GM12878 (cell line): ENCODE measurements around the gene NPDC1.

Experiments
- HDAC6 ChIP-seq: fragments of 200-600 bp; sonication (generic); IDR thresholded peaks from one replicate; pipeline ENCODE4 v1.8.0; 2017; ENCODE audit warnings: antibody characterized with exemption; ENCODE audit not compliant: unreplicated experiment
- TCF7 ChIP-seq: IDR thresholded peaks from 2 replicates; pipeline ENCODE4 v1.6.1; 2014; ENCODE audit warnings: antibody characterized with exemption, borderline replicate concordance
- YY1 ChIP-seq: IDR thresholded peaks from 2 replicates; pipeline ENCODE4 v1.6.1; 2011; ENCODE audit warnings: low read depth, mild to moderate bottlenecking, low read length
- TF ChIP-seq, protein P1 (sequence below): IDR thresholded peaks from 2 replicates; pipeline ENCODE4 v1.6.1; 2011; ENCODE audit warnings: low read depth, mild to moderate bottlenecking, low read length, moderate library complexity, borderline replicate concordance; ENCODE audit errors: extremely low read depth
- TF ChIP-seq, protein P2 (sequence below), 3 experiments: IDR thresholded peaks in 2 of 3; conservative IDR thresholded peaks in 1 of 3; 2 replicates each; pipeline ENCODE4 v1.5.1; 2011; ENCODE audit warnings: low read depth in 3 of 3, low read length in 3 of 3, mild to moderate bottlenecking in 3 of 3, control low read depth in 2 of 3, moderate library complexity in 2 of 3, inconsistent platforms in 1 of 3, mixed read lengths in 1 of 3; ENCODE audit not compliant: control insufficient read depth in 2 of 3, insufficient read depth in 1 of 3; ENCODE audit errors: extremely low read depth in 1 of 3

DNA sequence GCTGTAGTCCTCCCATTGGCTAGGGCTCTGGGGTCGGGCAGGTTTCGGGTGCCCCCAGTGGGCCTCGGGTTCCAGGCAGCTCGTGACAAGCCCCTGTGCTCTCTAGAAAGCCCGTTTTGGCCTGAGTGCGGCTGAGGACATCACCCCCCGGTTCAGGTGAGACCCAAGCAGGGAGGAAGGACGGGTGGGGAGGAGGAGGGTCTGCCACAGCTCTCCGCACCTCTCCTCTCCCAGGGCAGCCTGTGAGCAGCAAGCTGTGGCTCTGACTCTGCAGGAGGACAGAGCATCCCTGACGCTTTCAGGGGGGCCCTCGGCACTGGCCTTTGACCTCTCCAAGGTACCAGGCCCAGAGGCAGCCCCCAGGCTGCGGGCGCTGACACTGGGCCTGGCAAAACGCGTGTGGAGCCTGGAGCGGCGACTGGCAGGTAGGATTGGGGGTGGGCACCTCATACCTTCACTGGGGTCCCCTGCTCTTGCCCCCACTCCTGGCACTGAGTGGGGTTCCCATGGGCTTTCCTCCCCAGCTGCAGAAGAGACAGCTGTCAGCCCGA, 53.1 kb downstream of the NPDC1 start:
- TF ChIP-seq HDAC6 (no peak), TCF7 (no peak), YY1 (no peak)
- TF ChIP-seq, protein P1, sequence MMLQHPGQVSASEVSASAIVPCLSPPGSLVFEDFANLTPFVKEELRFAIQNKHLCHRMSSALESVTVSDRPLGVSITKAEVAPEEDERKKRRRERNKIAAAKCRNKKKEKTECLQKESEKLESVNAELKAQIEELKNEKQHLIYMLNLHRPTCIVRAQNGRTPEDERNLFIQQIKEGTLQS, result no peak
- TF ChIP-seq, protein P2, sequence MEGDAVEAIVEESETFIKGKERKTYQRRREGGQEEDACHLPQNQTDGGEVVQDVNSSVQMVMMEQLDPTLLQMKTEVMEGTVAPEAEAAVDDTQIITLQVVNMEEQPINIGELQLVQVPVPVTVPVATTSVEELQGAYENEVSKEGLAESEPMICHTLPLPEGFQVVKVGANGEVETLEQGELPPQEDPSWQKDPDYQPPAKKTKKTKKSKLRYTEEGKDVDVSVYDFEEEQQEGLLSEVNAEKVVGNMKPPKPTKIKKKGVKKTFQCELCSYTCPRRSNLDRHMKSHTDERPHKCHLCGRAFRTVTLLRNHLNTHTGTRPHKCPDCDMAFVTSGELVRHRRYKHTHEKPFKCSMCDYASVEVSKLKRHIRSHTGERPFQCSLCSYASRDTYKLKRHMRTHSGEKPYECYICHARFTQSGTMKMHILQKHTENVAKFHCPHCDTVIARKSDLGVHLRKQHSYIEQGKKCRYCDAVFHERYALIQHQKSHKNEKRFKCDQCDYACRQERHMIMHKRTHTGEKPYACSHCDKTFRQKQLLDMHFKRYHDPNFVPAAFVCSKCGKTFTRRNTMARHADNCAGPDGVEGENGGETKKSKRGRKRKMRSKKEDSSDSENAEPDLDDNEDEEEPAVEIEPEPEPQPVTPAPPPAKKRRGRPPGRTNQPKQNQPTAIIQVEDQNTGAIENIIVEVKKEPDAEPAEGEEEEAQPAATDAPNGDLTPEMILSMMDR (IDR thresholded peaks at IDR 0.05 in 2 of 3, conservative IDR thresholded peaks at IDR 0.05 in 1 of 3; ENCODE audit: control insufficient read depth in 2 of 3, extremely low read depth in 1 of 3, insufficient read depth in 1 of 3, low read depth in 3 of 3, low read length in 3 of 3), result no peak
